ENCODE data around the gene OIT3.

Gene OIT3

DNA sequence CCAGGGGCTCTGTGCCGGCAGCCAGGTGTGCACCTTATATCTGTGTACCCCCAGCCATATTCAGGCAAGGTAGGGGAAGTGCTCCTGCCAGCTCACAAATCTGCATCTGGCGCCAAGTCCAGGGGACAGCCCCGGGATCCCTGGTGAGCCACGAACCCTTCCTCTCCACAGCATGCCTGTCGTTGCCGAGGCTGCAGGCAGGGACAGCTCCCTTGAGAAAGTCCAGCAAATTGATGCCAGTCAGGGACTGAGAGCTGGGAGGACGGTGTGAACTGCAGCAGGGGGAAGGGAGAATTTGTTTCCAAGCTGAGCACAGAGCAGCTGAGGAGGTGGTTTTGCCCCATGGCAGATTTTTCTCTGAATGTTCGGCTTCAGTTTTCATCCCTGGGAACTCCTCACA lies 60.1 kb downstream of the OIT3 start:
- DNase-seq = no peak

DNA sequence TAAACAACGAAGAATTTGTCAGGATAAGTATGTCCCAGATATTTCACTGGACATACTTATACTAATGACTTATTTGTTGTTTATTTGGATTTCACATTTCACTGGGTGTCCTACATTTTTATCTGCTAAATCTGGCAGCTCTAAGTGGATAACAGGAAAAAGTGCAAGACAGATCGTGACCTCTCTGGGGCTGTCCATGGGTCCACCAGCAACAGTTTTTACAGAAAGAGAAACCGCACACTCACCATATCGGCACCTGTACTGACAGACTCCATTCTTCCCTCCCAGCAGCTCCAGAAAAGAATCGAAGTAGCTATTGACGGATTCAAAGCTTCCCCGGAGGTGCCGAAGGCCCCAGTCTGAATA lies 60.7 kb downstream of the OIT3 start:
- DNase-seq = no peak

- no peak for DNase-seq
Measured at GRCh38 chr10:72954596-72955554, 61.3 kb downstream of the OIT3 start, which contains the start of gene PLA2G12B. Gene PLA2G12B (minus strand): TSS chr10:72954806. CDS start chr10:72954685, 121 bp downstream.

GRCh38 chr10:72956001-72956400 lies 62.5 kb downstream of the OIT3 start:
- no peak for DNase-seq

DNA sequence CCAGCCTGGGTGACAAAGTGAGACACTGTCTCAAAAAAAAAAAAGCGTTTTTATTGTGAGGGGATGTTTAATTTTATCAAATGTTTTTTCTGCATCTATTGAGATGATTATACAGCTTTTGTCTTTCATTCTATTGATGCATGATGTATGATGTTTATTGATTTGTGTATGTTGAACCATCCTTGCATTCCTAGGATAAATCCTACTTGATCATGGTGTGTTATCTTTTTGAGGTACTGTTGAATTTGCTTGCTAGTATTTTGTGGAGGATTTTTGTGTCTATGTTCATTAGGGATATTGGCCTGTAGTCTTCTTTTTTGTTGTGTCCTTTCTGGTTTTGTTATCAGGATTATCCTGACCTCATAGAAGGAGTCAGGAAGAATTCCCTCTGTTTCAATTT lies 83.3 kb downstream of the OIT3 start:
- no peak for DNase-seq

DNA sequence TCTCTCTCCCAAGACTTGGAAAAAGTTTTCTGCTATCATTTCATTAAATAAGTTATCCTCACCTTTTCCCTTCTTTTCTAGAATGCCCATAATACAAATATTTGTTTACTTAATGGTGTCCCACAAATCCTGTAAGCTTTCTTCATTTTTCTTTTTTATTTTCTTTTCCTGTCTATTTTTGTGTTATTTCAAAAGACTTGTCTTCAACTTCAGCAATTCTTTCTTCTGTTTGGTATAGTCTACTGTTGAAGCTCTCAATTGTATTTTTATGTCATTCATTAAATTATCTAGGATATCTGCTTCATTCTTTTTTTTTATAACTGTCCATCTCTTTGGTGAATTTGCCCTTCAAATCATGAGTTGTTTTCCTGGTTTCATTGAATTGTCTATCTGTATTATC lies 86.2 kb downstream of the OIT3 start:
- no peak for DNase-seq

DNA sequence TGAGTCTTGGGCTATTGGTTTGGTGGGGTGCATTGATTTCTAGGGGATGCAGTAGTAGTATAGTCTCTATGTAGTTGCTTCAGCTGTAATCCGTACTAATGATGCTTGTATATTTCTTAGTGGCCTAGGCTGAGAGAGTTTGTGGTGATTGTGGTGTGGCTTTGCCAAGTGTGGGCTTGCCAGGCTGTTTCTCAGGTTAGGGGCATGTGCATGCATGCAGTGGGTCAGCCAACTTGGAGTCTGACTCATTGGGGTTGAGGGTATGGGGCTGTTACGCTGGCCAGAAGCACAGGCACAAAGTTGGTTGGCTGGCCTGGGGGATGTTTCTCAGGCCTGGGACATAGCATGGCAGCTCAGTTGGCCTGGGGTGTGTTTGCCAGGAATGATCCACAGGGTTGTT lies 86.8 kb downstream of the OIT3 start:
- DNase-seq = no peak

GRCh38 chr10:72981028-72981881 lies 87.7 kb downstream of the OIT3 start:
- DNase-seq = no peak

DNA sequence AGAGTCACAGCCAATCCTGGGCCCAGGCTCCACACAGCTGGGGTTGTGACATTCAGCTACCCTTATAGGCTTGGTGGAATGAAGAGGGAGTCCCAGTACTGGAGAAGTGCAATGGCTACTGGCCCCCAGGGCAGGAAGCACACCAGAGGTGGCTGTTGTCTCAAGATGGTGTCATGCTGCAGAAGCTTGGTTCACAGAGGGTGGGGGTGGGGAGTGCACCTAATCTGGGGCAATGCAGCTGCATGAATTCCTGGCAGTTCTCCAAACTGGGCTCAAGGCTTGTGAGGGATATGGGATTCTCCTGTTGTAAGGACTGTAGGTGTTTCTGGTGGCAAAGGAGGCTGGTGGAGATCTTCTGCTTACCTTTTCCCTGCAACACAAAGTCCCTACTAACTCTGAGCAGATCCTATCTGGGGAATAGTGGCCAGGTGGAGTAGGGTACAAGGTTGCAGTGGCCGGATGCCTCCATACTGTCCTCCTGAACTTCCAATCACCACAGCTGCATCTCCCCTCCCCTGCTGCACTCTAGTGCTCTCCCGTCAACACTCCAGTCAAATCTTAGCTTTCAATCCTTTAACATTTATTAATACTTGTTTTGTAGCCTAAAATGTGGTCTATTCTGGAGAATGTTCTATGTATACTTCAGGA lies 88.5 kb downstream of the OIT3 start:
- DNase-seq = peak; percentile 24
